Colon (tissue), 2 donors: Measurements from ENCODE around the gene VCPKMT.

ENCODE experiments used
- FAIRE-seq: peaks from 2 replicates; lab custom pipeline; 2012; peaks lifted over from hg19 to GRCh38; lab: Jason Lieb, UNC
- donor health status: control.
- donor health status: control.

The VCPKMT gene

DNA sequence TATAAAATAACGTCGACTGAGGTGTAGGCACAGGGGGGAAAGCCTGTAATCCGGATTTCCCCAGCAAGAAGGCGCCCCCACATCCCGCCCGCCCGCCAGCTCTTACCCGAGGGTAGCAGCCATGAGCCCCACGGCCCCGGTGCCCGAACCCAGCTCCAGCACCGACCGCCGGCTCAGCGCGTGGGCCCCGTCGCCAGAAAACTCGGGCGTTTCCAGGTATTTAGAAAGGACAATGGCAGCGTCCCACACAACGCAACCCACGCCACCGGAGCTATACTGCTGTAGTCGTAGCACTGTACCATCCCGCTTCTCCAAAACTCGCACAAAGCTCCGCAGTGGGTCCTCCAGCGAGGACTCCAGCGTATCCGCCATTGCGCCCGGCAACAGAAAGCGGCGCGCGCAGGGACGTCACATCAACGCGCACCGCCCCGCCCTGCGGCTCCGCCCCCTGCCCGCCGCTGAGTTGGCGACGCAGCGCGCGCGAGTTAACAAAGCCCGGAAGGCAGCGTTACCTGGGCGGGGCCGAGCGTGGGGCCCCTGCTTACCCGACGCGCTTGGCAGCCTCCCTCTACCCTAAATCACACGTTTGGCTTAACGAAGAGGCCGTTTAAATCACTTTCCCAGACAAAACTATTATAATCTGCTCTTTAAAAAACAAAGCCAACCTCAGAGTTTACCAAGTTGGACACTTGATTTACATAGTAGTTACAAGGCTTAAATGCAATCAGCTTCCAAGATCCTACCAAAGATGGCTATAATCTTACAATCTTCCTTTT, at the start of gene VCPKMT:
VCPKMT (minus strand) TSS at position 392 of the 776 bp plus-strand sequence; CDS start at position 372, 20 bp downstream.
- peak; percentile 65 for FAIRE-seq

DNA sequence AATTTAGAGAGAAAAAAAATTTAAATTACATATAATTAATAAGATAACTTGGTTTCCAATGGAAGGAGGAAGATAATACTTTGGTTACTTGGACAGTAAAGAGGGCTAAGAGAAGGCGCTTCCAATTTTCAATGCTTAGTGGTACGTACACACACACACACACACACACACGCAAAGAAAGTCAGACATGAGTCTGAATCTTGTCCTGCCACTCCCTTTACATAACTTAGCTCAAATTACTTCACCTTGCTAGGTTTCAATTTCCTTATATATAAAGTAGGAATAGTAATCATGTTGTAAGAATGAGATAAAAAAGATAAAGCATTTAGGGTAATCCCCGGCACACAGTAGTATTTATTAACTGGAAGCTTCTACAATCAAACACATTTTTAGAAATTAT, 39.7 kb upstream of the VCPKMT start:
- FAIRE-seq, result no peak

DNA sequence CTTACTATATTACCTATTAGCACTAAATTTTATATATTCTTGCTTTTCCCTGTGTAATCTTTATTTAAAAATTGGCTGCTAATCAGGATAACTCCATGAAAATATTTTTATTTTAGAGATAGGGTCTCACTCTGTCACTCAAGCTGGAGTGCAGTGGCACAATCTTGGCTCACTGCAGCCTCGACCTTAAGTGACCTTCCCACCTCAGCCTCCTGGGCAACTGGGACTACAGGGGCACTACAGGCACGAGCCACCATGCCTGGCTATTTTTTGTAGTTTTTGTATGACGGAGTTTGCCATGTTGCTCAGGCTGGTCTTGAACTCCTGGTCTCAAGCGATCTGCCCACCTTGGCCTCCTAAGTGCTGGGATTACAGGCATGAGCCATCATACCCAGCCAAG, 32.4 kb upstream of the VCPKMT start:
- no peak for FAIRE-seq

DNA sequence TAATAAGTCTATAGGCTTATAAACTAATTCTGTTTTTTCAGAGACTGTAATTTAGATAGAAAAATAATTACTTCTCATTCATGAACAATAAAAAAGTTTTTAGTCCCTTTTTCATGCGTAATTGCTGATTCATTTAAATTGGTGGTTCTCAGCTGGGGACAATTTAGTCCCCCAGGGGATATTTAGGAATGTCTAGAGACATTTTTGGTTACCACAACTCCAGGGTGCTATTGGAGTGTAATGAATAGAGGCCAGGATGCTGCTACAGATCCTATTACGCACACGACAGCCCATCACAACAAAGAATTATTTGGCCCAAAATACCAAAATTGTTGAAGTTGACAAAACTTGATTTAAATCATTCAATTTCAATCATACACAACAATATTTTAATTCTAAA, 22.8 kb upstream of the VCPKMT start:
- no peak for FAIRE-seq

DNA sequence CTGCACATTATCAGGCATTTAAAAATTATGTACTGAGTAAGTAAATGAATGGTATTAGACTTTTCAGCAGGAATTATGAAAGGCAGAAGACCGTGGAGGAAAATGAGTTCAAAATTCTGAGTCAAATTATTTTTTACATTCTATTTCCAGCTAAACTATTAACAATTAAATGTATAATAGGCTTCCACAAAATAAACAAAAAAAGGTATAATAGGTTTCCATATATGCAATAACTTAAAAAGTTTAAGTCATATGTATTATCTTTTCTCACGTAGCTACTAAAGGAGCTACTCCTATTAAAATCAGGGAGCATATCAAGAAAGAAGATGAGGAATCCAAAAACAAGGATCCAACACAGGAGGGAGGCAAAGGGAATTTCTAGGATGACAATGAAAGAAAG, 11.4 kb upstream of the VCPKMT start:
- no peak for FAIRE-seq

DNA sequence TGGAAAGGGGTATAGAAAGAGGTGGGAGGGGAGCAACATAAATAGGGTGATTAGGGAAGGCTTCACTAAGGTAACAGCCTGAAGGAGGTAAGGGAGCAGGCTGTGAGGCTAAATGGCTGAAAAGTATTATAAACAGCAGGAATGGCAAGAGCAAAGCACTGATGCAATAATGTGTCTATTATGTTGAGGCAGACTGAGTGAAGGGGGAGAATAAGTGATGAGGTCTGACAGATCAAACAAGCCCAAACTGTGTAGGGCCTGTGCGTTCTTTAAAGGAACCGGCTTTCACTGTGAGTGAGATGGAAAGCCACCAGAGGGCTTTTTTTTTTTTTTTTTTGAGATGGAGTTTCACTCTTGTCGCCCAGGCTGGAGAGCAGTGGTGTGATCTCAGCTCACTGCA, 6.7 kb upstream of the VCPKMT start:
- no peak for FAIRE-seq

DNA sequence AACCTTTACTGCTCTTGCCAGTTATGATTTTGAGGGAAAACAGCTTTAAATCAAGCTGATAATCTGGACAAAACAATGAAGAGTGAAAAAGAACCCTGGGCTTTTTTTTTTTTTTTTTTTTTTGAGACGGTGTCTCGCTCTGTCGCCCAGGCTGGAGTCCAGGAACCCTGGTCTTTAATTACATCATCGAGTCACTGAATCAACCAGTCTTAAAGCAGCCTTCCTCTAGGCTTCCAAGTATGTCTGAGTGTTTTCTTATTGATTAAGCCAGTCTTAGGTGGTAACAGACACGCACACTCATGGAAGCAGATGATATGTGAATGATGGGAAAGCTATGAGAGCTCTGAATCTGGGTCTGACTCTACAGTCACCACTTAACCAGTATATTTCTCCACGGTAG, 5.9 kb upstream of the VCPKMT start:
- no peak for FAIRE-seq

DNA sequence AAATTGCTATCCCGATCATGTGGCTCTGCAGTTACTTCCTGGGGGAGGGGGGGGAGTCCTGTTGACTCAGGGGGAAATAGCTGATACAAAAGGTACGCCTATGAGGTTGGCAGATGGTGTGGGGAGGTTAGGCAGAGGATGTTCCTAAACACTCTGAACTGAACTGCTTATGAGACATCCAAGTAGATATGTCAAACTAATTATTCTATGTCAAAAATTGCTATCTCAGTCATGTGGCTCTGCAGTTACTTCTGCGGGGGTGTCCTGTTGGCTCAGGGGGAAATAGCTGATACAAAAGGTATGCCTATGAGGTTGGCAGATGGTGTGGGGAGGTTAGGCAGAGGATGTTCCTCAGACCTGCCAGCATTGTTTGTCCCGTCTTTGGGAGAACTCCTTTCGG, 5.1 kb upstream of the VCPKMT start:
- FAIRE-seq, result no peak

DNA sequence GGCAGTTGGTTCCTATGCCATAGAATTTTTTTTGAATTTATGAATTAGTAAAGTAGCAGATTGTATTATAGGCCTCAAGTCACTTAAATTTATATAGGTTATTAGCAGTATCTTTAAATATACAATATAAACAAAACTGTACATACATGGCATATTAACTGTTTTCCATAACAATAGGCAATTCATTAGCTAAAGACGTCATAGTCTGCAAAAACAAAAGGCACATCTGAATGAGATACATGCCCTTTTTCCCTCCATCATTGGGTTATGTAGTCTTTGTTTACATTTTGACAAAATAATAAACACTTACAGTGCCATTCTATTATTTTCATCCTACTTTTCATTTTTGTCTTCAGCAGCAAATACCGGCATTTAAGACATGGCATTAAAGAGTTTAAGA, 1.1 kb upstream of the VCPKMT start:
- FAIRE-seq, result no peak

DNA sequence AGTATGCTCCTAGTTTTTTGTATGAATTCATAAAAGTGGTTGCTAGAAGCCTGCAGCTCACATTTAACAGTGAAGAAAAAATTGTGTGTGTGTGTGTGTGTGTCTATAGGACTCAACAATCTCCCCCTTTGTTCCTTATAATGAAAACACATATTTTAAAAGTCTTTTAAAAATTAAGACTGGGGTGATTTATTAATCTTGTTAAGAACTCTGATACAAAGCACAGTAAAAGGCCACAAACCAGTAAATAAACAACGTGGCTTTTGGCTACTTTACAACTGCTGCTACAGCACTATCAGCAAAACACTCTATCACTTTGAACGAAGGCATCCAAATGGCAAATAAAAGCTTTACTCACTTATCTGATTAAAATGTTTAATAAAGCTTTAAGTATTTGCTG, 594 bp upstream of the VCPKMT start:
- FAIRE-seq, result no peak

DNA sequence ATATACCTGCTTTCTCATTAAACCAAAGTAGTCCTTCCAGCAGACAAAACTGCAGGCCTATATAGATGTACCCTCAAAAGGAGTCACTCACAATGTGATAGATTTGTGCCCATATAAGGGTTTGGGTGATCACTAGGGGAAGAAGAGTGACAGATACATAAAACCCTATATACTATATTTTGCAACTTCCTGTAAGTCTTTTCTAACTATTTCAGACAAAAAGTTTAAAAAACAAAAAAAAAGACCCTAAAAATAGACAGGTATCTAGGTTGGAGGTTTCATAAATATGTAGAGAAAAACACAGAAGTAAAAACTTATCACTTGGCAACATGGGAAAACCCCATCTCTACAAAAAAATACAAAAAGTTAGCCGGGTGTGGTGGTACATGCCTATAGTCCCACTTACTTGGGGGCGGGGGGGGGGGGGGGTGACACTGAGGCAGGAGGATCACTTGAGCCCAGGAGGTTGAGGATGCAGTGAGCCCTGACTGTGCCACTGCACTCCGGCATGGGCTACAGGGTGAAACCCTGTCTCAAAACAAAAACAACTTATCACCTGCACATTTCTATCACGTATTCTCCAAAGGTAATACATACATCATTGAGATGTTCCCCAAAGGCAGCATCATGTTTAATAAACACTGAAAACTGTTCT, 2.9 kb downstream of the VCPKMT start:
- FAIRE-seq, result no peak

DNA sequence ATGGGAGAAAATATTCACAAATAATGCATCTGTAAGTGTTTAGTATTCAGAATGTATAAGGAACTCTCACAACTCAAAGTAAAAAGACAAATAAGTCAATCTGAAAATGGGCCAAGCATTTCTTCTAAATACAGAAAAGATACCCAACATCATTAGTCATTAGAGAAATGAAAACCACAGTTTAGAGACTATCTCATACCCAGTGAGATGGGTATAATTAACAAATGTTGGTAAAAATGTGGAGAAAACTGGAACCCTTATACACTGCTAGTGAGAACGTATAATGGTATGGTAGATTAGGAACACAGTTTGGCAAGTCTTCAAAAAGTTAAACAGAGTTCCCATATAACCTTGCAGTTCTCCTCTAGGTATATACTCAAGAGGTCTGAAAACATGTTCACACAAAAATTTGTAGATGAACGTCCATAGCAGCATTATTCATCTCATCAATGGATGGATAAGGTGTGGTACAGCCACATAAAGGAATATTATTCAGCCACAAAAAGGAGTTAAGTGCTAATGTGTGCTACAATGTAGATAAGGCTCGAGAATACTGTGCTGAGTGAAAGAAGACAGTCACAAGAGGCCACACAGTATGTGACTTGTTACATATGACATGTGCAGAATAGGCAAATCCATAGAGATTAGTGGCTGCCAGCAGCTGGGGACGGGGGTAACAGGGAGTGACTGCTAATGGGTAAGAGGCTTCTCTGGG, 5.9 kb downstream of the VCPKMT start:
- FAIRE-seq, result no peak

DNA sequence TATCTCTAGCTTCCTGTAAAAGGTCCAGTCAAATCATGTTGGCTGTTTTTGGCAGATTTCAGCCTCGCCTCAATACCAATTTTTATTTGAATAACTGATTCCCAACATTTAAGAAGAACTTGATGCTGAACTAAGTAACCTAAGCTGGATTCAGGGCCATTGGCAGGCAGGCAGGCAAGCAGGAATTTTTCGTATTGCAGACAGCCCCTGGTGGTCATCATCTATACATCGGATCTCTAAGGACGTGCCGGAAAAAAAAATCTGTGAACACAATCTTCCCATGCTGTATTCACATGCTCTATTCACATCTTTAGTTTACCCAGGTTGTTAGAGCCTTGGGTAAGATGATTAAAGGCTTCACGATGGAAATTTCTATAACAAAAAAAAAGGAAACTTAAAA, 7.0 kb downstream of the VCPKMT start:
- FAIRE-seq, result no peak

DNA sequence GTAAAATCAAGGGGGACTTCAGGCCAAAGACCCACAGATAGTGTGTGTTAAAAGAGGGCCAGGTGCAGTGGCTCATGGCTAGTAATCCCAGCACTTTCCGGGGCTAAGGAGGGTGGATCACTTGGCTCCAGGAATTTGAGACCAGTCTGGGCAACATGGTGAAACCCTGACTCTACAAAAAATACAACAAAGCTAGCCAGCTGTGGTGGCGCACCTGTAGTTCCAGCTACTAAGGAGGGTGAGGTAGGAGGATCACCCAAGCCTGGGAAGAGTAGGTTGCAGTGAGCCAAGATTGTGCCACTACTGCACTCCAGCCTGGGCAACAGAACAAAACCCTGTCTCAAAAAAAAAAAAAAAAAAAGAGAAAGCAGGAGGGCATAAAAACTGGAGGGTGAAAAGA, 8.5 kb downstream of the VCPKMT start:
- no peak for FAIRE-seq

DNA sequence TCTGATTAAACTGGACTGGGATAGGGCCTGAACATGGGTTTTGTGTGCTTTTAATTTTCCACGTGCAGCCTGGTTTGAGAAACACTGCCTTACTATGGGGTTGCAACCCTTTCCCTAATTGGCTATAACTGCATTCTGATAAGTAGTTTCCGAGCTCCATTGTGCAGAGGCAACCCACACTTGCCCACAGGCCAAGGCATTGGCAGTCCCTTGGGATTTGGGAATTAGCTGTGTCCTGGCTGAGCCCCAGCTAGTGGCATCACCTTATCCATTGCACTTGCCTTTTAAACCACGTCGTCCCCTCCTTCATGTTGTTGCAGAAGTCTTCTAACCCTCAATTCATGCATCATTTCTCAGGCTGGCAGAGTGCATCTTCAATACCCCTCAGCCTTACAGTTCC, 10.2 kb downstream of the VCPKMT start:
- no peak for FAIRE-seq

DNA sequence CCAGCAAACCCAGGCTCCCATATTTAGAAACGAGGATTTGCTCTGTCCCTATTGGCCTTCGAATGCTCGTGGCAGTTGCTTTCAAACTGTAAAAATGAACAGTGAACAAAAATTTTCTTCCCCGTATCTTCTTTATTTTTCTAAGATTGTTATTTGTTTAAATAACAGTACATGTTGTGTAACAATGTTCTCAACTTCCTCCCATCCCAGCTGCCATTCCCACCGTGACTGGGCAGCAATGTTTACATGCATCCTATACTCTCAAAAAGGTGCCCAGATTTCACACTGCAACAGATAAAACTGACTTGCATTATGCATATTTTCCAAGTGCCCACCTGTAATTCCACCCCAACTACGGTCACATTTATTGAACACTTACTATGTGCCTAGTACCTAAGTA, 12.8 kb downstream of the VCPKMT start:
- no peak for FAIRE-seq

DNA sequence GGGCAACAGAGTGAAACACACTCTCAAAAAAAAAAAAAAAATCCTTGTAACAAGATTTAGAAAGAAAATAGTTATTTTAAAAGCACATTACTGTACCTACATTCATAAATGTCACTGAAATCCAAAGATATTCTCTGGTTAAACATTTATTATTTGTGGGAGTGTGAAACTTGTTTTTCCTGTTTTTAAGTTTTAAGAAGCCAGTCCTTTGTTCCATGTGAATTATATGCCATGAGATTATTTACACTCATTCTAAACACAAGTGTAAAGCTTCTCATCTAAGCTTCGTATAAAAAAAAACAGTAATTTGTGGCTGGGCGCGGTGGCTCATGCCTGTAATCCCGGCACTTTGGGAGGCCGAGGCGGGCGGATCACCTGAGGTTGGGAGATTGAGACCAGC, 15.0 kb downstream of the VCPKMT start:
- no peak for FAIRE-seq

DNA sequence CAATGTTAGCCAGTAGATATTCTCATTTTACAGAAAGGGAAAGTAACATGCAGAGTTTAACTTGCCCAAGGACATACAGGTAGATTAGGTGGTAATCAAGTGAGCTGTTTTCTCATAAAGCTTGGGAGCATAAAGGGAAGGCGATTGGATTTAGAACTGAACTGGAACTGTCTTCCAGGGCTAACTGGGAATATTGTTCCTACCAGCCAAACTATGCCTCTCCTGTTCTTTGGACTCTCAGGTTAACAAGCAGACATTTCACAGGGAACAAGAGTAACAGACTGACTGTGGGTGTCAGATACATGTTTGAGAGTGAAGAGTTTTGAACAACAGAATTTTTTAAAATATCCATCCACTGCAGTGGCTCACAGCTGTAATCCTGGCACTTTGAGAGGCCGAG, 15.6 kb downstream of the VCPKMT start:
- FAIRE-seq, result no peak

DNA sequence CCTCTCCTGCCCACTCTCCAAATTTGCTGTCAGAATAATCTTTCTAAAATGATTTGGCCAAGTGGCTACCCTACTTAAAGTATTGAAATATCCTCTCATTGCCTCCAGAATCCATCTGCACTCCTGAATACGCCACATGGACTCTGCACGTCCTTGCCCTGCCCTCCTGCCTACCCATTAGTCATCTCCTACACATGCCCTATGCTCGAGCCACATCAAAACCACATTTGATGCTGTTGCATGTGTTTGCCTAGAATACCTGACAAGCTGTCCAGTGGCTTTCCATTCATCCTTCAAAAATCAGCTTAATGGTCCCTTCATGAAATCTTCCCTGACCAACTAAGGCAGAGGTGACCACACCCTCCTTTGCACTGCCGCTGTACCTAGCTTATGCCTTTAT, 17.0 kb downstream of the VCPKMT start:
- no peak for FAIRE-seq

DNA sequence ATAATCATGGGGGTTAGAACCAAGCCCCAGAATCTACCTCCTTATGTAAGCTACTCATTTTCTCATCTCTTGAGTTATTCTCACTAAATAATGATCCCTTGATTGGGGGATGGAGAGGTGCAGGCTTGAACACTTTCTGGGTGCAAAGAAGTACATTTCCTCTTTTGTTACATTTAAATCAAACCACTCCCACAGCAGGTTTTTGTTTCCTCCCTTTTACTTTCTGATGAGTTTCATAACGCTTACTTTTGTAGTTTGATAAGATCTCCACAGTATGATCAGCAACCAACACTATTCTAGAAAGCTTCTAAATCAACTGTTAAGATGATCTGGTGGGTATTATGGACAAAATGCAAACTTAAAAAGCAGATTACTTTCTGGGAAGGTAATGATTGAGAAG, 20.5 kb downstream of the VCPKMT start:
- no peak for FAIRE-seq

DNA sequence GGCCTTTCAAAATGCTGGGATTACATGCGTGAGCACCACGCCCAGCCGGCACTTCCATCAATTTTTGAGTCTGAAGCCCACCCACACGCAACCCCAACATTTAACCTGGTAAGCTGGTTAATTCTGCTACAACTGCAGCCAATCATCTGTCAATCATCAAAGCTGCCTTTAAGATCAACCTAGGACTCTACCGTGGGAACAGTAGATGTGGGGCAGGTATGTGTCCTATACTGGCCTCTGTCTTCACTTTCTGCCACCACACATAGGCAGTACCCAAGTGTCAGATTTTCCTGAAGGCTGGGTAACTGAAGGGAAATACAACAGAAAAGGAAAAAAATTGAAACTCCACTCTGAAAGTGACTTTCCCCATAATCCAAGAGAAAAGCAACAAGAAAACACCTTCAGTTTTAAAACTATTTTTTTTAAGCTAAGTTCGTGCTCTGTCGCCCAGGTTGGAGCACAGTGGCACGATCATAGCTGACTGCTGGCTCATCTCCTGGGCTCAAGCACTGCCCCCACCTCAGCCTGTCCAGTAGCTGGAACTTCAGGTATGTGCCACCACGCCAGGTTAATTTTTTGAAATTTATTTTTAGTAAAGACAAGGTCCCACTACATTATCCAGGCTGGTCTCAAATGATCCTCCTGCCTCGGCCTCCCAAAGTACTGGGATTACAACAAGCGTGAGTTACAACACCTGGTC, 22.2 kb downstream of the VCPKMT start:
- no peak for FAIRE-seq

DNA sequence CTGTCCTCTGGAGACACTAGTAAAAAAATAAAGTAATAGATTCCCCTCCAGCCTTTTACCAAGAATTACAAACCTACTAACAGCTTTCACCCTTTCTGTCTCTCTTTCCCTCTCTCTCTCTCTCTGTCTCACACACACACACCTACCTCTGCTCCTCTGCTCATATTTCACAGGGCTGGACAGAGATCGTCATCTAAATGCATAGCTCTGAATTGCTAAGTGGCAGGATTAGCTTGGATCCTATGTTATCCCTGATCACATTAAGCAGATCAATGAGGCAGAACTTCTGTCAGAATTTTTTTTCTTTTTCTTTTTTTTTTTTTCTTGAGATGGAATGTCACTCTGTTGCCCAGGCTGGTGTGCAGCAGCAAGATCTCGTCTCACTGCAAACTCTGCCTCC, 22.9 kb downstream of the VCPKMT start:
- no peak for FAIRE-seq
